NCI-H2029 treated with DMSO at 0.1 percent for 48 hours (cell line): Measurements from ENCODE around the gene TAS2R13.

Source experiments
- DNase-seq: peaks from one replicate; lab custom pipeline; 2025; lab: John Stamatoyannopoulos, UW

The TAS2R13 gene, protein sequence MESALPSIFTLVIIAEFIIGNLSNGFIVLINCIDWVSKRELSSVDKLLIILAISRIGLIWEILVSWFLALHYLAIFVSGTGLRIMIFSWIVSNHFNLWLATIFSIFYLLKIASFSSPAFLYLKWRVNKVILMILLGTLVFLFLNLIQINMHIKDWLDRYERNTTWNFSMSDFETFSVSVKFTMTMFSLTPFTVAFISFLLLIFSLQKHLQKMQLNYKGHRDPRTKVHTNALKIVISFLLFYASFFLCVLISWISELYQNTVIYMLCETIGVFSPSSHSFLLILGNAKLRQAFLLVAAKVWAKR

DNA sequence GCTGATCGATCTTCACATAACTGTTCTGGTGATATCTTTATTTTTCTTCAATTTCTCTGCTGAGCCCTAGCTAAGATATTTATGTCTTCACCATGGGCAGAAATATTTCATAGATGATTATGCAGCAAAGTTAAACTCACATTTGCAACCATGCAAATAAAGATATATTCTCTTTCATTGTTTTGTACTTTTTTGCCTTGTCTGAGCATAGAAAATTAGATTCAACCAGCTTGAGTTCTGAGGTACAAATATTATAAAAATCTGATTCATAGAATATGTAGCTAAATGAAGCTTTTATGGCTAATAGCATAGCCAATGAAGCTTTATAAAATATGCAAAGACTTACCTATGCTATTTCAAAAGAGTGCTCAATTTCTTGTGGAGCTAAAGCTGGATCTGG lies at the start of gene TAS2R13:
Gene TAS2R13, minus strand, starts transcription at position 101 of the 400 bp plus-strand sequence. CDS start 264 bp downstream, outside the sequence.
- no peak for DNase-seq

DNA sequence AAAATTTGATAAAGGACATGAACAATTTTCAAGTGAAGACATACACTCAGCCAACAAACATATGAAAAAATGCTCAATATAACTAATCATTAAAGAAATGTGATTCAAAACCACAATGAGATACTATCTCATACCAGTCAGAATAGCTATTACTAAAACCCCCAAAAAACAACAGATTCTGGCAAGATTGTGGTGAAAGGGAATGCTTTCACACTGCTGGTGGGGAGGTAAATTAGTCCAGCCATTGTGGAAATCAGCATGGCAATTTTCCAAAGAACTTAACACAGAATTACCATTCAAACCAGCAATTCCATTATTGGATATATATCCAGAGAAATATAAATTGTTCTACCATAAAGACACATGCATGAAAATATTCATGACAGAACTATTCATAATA lies 48.4 kb upstream of the TAS2R13 start:
- no peak for DNase-seq

DNA sequence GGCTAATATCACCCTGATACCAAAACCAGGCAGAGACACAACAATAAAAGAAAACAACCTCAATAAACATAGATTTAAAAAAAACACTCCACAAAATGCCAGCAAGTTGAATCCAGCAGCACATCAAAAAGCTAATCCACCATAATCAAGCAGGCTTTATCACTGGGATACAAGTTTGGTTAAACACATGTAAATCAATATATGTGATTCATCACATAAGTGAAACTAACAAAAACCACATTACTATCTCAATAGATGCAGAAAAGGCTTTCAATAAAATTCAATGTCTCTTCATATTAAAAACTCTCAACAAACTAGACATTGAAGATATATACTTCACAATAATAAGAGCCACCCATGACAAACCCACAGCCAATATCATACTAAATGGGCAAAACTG lies 46.7 kb upstream of the TAS2R13 start:
- DNase-seq: no peak

DNA sequence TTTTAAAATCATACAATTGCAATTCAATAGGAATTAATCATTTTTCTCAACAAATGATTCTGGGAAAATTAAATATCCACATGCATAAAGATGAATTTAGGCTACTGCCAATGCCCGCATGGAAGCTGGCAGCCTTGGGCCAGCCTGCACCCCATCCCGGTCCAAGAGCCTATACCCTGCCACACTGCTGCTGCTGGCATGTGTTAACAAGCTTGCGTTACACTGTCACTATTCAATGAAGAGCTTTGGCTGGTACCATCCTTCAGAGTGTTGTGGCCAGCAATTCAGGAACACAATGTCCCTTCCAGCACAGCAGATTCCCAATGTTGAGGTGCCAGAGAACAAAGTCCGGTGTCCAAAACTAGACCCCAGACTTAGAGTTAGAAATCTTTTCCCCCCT lies 43.3 kb upstream of the TAS2R13 start:
- no peak for DNase-seq

DNA sequence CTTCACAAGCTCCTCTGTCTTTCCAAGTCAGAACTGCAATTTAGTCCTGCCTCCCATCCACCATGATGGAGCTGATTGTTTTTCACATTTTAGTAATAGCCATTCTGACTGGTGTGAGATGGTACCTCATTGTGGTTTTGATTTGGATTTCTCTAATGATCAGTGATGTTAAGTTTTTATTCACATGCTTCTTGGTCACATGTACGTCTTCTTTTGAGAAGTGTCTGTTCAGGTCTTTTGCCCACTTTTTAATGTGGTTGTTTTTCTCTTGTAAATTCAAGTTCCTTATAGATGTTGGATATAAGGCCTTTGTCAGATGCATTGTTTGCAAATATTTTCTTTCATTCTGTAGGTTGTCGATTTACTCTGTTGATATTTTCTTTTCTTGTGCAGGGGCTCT lies 33.8 kb upstream of the TAS2R13 start:
- DNase-seq: no peak

DNA sequence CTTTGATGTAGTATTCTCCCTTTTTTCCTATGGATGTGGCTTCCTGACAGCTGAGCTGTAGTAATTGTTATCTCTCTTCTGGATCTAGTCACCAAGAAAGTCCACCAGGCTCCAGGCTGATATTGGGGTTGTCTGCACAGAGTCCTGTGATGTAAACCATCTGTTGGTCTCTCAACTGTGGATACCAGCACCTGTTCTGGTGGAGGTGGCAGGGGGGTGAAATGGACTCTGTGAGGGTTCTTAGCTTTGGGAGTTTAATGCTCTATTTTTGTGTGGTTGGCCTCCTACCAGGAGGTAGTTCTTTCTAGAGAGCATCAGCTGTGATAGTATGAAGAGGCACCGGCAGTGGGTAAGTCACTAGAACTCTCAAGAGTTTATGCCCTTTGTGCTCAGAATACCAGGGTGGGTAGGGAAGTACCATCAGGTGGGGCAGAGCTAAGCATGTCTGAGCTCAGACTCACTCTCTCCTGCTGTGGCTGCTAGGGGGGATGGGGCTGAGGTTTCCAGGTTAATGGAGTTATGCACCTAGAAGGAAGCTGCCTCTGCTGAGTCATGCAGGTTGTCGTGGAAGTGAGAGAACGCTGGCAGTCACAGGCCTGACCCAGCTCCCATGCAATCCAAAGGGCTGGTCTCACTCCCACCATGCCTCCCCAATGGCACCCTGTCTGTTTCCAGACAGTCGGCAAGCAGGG lies 32.7 kb upstream of the TAS2R13 start:
- DNase-seq: no peak

DNA sequence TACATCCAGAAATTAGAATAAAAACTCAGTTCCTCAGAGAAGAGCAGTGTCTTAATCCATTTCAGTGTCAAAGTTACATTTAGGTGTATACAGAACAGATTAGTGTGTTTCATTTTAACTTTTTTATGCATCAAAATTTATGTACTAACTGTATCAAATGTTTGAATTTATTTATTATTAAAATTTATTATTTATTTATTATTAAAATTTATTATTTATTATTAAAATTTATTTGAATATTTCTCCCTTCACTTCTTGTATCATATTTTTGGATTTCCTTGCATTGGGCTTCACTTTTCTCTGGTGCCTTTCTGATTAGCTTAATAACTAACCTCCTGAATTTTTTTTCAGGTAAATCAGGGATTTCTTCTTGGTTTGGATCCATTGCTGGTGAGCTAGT lies 32.0 kb upstream of the TAS2R13 start:
- DNase-seq: no peak

DNA sequence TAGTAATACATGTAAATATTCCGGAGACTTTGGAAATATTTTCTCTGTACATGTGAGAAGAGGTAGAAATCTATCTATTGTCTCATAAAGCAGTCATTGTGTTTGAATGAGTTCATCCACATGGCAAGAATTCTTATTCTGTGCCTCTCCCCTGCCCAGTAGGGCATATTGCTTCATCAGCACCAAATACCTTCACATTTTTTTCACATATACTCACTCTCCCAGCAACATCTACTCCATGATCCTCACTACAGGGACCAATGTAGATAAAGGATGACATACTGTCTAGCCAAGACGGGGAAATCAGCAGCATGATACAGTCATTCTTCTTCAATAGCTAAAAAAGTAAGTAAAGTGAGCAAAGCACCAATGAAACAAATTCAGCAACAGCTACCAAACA lies 31.0 kb upstream of the TAS2R13 start:
- no peak for DNase-seq

DNA sequence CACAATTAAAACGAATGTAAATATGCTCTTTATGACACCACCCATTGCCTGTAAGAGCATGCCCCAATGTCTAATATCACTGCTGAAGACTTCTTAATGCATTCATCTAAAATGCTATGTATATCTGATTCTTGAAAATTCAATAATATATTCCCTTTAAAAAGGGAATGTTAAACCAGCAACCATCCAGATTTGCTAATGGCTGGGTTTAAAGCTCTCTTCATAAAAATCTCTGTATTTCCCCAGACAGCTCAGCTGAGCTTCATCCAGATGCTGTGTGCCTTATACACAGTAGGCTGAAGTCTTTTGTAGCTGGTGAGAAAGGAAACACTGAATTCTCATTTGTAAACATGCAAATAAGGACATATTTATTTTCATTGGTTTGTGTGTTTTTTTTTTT lies 29.8 kb upstream of the TAS2R13 start, which contains the start of gene TAS2R14:
Gene TAS2R14, minus strand, starts transcription at position 101 of the 400 bp plus-strand sequence. Its CDS starts 56 bp downstream, at position 45.
- DNase-seq: no peak

DNA sequence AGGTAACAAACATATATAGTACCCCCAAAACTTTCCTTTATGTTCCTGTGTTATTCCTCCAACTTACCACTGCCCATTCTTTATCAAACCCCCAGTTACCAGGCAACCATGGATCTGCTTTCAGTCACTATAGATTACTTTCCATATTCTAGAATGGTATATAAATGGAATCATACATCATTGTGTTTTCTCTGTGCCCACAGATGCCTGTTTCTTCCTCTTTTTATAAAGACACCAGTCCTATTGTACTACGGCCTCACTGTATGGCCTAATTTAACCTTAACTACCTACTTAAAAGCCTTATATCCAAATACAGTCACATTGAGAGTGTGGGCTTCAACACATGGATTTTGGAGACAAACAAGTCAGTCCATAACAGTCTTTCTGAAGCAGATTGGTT lies 27.1 kb upstream of the TAS2R13 start:
- DNase-seq: no peak

DNA sequence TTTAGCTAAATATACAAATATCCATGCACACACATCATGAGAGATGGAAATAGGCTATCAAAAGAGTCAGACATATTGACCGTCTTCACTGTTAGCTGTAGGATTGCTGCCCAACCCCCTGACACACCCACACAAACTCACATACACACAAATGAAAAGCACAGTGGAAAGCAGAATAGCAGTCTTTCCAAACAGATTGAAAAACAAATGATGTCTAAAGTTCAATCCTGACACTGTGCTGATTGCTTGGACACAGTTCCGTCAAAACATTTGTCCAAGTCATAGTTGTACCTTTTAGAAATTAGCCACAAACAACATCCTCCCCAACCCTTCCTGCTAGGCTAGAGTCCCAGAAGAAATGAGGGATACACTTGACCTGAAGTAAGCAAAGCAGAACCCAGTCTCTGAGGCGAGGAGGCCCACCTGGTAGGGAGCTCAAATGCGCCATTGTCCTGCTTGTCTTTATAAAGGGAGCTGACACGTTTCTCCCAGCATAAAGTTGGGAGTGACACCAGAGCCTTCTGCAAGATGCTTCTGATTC lies 19.5 kb upstream of the TAS2R13 start, which contains the start of gene PRH2:
Gene PRH2, plus strand, starts transcription at position 491 of the 541 bp plus-strand sequence. Its CDS starts 38 bp downstream, at position 529.
- no peak for DNase-seq

DNA sequence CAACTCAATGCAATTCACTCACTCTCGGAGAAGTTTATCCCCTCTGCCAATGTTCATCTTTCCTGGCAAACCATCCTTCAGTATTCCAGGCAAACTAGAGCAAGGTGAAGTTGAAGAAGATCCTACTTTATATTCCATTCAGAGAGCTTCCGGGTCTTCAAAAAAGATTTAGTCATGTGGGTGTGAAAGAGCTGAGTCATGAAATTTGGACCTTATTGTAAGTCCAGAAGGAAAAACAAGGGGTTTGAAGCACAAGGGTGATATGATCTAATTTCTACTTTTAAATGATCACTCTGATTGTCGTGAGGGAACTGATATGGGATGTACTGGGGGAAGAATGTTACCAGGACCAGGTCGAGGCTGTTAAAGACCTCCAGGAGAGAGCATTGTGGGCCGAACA lies 16.9 kb upstream of the TAS2R13 start:
- DNase-seq: no peak

DNA sequence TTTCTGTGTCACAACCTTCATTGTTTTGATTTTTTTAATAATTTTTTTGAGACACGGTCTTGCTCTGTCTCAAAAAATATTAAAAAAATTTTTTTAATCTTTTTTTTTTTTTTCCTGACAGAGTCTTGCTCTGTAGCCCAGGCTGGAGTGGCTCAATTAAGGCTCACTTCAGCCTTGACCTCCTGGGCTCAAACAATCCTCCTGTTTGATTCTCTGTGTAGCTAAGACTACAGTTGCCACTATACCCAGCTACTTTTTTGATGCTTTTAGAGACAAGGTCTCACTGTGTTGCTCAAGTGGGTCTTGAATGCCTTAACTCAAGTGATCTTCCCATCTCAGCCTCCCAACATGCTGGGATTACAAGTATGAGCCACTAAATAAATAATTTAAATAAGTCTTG lies 10.4 kb upstream of the TAS2R13 start:
- no peak for DNase-seq

DNA sequence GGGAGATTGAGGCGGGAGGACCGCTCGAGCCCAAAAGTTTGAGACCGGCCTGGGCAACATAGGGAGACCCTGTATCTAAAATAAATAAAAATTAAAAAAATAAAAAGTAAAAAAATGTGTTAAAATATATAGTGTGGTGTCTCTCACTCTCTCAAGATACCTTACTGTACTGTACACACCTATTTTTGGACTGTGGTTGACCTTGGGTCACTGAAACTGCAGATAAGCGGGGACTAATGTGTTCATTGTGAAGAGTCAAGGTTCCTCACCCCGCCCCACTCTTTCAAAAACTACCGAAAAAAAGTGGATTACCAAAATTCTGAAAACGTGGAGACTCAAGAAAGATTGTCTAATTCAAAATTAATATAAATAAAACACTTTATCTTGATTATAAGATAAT lies 1.0 kb upstream of the TAS2R13 start:
- DNase-seq: no peak

DNA sequence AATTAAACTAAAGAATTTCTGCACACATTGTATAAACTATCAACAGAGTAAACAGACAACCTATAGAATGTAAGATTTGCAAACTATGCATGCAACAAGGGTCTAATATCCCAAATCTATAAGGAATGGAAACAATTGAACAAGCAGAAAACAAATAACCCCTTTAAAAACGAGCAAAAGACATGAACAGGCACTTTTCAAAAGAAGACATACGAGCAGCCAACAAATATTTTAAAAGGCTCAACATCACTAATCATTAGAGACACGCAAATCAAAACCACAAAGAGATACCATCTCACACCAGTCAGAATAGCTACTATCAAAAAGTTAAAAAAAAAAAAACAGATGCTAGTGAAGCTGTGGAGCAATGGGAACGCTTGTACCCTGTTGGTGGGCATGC lies 4.7 kb downstream of the TAS2R13 start:
- no peak for DNase-seq

DNA sequence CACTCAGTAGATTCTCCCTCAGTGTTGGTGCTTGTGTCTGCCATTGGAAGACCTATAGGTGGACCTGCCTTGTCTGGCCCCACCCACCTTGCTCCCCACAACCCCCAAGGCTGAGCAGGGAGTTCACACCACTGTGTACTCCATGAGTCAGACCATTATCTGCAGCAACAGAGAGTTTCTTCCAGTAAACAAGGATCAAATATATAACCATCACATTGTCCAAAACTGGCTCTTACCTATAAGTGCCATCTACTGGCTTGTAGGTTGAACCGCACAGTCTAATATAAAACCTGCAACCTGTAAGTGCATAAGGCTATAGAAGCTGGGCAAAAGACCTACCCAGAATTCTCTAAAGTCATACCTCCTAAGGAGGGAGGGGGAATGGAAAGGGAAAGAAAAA lies 7.9 kb downstream of the TAS2R13 start:
- no peak for DNase-seq

DNA sequence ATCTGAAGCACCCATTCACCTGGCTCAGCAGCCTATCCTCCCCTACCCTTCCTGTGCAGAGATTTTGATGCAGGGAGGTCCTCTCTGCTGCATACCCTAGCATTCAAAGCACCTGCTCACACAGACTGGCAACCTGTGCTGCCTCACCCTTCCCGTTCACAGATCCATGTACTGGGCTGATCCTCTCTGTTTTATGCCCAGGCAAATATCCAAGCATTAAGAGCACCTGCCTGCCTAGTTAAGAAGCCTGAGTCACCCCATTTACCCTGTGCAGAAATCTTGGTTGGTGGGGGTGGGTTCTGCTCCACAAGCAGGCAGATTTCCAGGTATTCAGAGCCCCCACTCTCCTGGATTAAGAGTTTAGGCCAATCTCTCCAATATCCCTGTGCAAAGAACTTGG lies 8.4 kb downstream of the TAS2R13 start:
- no peak for DNase-seq

DNA sequence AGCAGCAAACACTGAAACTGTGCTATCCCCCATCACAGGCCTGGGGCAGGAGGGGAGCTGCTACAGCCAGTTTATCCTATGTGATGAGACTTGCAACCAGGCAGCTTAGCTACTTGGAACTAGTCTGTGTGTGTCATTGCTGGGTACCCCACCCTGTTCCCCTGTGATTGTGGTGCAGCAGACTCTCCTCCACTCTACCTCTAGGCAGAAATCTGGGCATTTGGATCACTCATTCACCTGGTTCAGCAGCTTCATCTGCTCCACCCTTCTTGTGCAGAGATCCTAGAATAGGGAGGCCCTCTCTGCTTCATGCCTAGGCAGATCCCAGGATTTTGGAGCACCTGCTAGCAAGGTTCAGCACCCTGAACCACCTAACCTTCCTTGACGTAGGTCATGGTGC lies 8.8 kb downstream of the TAS2R13 start:
- no peak for DNase-seq

DNA sequence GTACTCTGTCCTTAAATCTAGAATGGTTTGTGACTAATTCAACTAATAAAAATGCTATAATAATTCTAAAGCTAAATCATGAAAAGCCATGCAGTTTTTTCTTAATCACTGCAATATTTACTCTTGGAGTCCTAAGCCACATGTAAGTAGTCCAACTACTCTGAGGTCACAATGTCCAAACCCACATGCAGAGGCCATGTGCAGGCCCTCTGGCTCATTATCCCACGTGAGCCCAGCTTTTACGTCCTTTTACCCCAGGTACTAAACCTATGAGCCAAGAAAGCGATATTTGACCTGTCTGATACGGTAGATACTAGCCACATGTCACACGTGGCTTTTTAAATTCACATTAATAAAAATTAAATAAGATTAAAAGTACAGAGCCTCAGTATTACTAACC lies 12.5 kb downstream of the TAS2R13 start:
- DNase-seq: no peak

DNA sequence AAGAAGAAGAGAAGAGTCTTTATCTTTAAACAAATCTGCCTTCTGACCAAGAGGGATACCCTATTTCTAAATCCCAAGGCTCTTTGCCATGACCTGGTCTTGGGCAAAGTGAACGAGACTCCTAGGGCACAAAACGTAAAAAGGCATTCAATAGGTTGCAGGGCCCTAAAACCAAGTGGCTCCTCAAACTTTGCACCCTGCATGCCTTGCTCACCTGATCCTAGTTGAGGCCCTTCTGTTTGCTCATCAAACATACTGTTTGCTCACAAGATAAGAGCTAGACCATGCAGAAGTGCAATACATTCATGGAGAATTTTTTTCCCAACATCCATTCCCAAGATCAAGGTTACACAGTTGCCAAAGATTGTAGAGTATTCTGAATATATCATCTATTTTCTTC lies 17.4 kb downstream of the TAS2R13 start:
- no peak for DNase-seq

DNA sequence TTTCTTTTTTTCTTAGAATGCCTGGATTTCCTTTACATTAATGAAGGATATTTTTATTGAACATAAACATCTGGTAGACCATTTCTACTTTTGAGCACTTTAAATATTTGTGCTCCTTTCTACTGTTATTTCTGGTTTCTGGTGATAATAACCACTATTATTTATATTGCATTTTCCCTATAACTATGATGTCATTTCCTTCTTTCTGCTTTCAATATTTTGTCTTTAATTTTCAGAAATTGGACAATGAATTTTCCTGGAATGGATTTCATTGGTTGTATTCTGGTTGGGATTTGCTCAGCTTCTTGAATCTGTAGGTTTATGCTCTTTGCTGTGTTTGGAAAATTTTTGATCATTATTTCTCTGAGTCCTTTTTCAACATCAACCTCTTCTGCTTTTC lies 20.1 kb downstream of the TAS2R13 start:
- DNase-seq: no peak

DNA sequence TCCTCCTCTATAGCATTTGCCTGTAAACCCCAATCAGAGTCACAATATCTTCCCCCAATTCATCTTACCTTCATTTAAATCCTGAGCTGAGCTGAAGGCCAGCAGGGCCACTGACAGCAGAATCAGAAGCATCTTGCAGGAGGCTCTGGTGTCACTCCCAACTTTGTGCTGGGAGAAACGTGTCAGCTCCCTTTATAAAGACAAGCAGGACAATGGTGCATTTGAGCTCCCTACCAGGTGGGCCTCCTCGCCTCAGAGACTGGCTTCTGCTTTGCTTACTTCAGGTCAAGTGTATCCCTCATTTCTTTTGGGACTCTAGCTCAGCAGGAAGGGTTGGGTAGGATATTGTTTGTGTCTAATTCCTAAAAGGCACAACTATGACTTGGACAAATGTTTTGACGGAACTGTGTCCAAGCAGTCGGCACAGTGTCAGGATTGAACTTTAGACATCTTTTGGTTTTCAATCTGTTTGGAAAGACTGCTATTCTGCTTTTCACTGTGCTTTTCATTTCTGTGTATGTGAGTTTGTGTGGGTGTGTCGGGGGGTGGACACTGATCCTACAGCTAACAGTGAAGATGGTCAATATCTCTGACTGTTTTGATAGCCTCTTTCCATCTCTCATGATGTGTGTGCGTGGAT lies 25.2 kb downstream of the TAS2R13 start, which contains the start of gene PRH1:
Gene PRH1, minus strand, starts transcription at position 170 of the 640 bp plus-strand sequence. Its CDS starts 38 bp downstream, at position 132.
- no peak for DNase-seq

DNA sequence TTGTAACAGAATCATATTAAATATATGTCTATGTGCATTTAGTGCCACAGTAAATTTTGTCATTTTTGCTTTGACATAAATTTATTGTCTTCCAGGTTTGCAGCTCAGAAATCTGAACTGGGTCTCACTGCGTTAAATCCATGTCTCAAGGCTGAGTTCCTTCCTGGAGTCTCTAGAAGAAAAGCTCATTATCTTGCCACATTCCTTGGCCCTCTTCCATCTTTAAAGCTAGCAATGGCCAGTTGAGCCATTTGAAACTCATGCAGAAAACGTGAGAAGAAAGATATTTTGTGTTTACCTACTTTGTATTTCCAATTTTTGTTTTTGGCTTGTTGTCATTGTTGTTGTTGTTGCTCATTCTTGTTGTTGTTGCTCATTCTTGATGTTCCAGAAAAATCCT lies 36.0 kb downstream of the TAS2R13 start:
- DNase-seq: no peak
